ENCODE data around the gene ZNF776.
"Not testable (repeated sequence)": the region's sequence is repeated elsewhere in the genome, so short reads cannot be mapped to it uniquely, and the experiment has no call there.

Gene ZNF776

GRCh38 chr19:57779220-57779845 lies 32.7 kb downstream of the ZNF776 start:
- no peak for DNase-seq

- DNase-seq = no peak
Observed at GRCh38 chr19:57786286-57786685, 39.7 kb downstream of the ZNF776 start.

GRCh38 chr19:57786906-57787305 lies 40.3 kb downstream of the ZNF776 start:
- DNase-seq = no peak

GRCh38 chr19:57788114-57788692 lies 41.6 kb downstream of the ZNF776 start:
- no peak for DNase-seq

- no peak for DNase-seq
Observed at GRCh38 chr19:57789288-57789687, 42.7 kb downstream of the ZNF776 start.

GRCh38 chr19:57796580-57796979 lies 50.0 kb downstream of the ZNF776 start:
- not testable (repeated sequence) for DNase-seq

- DNase-seq = no peak
Observed at GRCh38 chr19:57800696-57801095, 54.1 kb downstream of the ZNF776 start.

- no peak for DNase-seq
Observed at GRCh38 chr19:57802269-57802668, 55.7 kb downstream of the ZNF776 start.

- DNase-seq = no peak
Observed at GRCh38 chr19:57803265-57803593, 56.6 kb downstream of the ZNF776 start.

GRCh38 chr19:57803594-57804325 lies 57.1 kb downstream of the ZNF776 start:
- no peak for DNase-seq

- no peak for DNase-seq
Observed at GRCh38 chr19:57807541-57807940, 60.9 kb downstream of the ZNF776 start.
